Kidney glomerular epithelial cell (primary cell): Measurements from ENCODE around the gene KCTD19.

Experiments used
- DNase-seq: peaks from one replicate; lab custom pipeline; 2025; lab: John Stamatoyannopoulos, UW

KCTD19 gene

GRCh38 chr16:67258161-67258835, 68.2 kb downstream of the KCTD19 start:
- DNase-seq, result no peak

- no peak for DNase-seq
Observed at GRCh38 chr16:67257486-67258160, 68.9 kb downstream of the KCTD19 start.

- DNase-seq, result no peak
Observed at GRCh38 chr16:67256701-67257230, 69.8 kb downstream of the KCTD19 start.

GRCh38 chr16:67255553-67256221, 70.9 kb downstream of the KCTD19 start:
- DNase-seq, result no peak

- DNase-seq, result no peak
Observed at GRCh38 chr16:67254801-67255552, 71.6 kb downstream of the KCTD19 start.

- no peak for DNase-seq
Observed at GRCh38 chr16:67252609-67253497, 73.7 kb downstream of the KCTD19 start.

GRCh38 chr16:67250045-67250327, 76.6 kb downstream of the KCTD19 start:
- no peak for DNase-seq

GRCh38 chr16:67249178-67250044, 77.1 kb downstream of the KCTD19 start:
- no peak for DNase-seq

- DNase-seq, result no peak
Observed at GRCh38 chr16:67248401-67249177, 78.0 kb downstream of the KCTD19 start, which contains the start of gene SLC9A5. SLC9A5 (plus strand) TSS chr16:67248979; CDS start chr16:67249015, 36 bp downstream.

- no peak for DNase-seq
Observed at GRCh38 chr16:67248073-67248400, 78.5 kb downstream of the KCTD19 start.

- DNase-seq, result peak; percentile 95
Observed at GRCh38 chr16:67247192-67248072, 79.1 kb downstream of the KCTD19 start, which contains the start of gene FHOD1. FHOD1 (minus strand) TSS chr16:67247481; CDS start chr16:67247410, 71 bp downstream.

- DNase-seq, result no peak
Observed at GRCh38 chr16:67246756-67247191, 79.8 kb downstream of the KCTD19 start.

GRCh38 chr16:67246081-67246755, 80.3 kb downstream of the KCTD19 start:
- DNase-seq, result peak; percentile 33

- DNase-seq, result no peak
Observed at GRCh38 chr16:67245674-67246080, 80.9 kb downstream of the KCTD19 start.

GRCh38 chr16:67245186-67245585, 81.4 kb downstream of the KCTD19 start:
- no peak for DNase-seq

GRCh38 chr16:67244387-67245185, 82.0 kb downstream of the KCTD19 start:
- DNase-seq, result peak; percentile 30

GRCh38 chr16:67243481-67243880, 83.1 kb downstream of the KCTD19 start:
- DNase-seq, result no peak
